NCI-H2196 (cell line): Measurements from ENCODE around the gene ZNF462.
"Not testable (repeated sequence)": the region's sequence is repeated elsewhere in the genome, so short reads cannot be mapped to it uniquely, and the experiment has no call there.

Experiments used
- DNase-seq: peaks from one replicate; lab custom pipeline; 2025; ENCODE audit not compliant: unreplicated experiment; lab: John Stamatoyannopoulos, UW

Gene ZNF462

DNA sequence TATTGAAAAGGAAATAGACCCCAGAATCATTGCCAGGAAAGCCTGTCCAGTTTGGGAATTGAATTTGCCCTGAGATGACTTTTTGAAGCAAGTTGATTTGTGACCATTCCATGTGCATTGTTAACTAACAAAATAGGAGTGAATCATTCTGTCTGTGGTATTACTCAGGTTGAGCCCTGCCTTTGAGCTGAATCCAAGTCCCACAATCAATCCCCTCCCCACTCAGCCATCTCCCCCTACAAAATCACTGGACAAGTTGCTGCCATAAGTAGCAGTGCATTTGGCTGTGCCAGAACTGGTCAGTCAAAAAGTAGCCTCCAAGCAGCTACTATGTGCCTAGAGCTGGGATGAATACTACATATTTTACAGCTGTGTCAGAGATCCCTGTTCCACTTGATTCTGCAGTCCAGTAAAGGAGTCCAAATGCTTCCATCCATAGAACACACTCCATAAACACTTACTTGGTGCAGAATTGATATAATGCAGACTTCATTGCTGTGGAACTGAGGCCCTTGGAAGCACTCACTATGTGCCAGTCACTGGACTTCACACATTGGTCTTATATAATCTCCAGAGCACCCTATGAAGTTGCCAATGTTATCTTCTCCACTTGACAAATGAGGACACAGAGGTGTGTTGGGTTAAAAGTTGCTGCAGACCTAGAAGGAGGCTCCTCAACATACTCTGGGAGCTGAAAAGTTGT is 96.1 kb downstream of the ZNF462 start:
- no peak for DNase-seq

- no peak for DNase-seq
These were observed 97.3 kb downstream of the ZNF462 start for GRCh38 chr9:106960258-106960657.

GRCh38 chr9:106961623-106962022 is 98.7 kb downstream of the ZNF462 start:
- no peak for DNase-seq

GRCh38 chr9:106962122-106962521 is 99.2 kb downstream of the ZNF462 start:
- DNase-seq, result no peak

DNA sequence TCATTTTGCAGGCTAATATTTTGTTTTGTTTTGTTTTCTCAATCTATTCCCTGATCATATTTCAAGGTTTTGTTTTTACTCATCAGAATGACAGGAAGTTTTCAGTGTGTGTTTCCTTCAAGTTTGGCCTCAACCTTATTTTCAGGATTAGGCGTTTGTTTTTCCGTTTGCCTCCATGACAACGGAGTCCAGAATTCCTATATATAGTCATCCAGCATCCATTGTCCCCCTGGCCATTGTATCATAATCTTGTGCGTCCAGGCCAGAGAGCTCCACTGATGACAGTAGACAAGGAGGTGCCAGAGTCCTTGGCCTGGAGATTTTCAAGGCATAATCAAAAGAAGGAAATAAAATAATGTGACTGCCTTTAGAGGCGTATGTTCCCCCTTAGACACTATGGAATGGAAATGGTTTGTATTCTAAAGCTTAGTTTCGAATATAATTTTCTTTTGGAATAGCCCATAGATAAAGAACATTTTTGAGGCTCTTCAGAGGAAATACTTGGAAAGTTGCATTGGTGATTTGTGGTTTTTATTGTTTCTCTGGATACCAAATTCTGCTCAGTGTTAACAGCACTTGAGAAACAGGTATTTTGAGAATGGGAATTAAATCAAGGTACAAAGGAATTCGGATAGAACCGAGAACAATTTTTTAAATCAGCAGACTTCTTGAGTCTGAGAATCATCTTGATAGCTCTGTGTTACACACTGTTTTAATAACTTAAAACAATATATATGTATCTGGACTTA is 99.8 kb downstream of the ZNF462 start:
- no peak for DNase-seq

DNA sequence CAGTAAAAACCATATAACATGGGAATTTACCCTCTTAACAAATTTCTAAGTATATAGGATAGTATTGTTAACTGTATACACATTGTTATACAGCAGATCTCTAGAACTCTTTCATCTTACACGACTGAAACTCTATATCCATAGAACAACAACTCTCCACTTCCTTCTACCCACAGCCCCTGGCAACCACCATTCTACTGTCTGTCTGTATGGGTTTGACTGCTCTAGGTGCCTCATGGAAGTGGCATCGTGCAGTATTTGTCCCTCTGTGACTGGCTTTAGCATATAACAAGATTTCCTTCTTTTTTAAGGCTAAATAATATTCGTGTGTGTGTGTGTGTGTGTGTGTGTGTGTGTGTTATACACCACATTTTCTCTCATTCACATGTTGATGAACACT is 100.7 kb downstream of the ZNF462 start:
- DNase-seq, result no peak

- DNase-seq, result no peak
These were observed 101.4 kb downstream of the ZNF462 start for GRCh38 chr9:106964329-106964728.

- no peak for DNase-seq
These were observed 102.0 kb downstream of the ZNF462 start for GRCh38 chr9:106964822-106965525.

DNA sequence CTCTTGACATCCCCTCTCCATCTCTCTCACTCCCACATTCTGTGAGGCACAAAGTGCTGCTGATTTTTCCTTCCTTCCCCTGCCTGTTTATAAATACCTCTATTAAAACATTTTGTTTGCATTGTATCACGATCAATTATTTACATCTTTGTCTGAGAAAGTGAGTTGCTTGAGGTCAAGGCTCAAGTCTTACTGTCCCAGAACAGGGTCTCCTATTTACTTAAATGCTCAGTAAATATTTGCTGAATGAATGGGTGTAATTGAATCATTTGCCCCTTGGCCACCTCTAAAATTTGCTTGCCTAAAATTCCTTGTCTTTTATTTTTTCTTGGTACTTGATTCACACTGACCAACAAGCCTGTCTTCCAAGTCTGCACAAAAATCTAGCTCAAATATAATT is 103.5 kb downstream of the ZNF462 start:
- no peak for DNase-seq

GRCh38 chr9:106969696-106970095 is 106.7 kb downstream of the ZNF462 start:
- no peak for DNase-seq

GRCh38 chr9:106970219-106970975 is 107.4 kb downstream of the ZNF462 start:
- no peak for DNase-seq

DNA sequence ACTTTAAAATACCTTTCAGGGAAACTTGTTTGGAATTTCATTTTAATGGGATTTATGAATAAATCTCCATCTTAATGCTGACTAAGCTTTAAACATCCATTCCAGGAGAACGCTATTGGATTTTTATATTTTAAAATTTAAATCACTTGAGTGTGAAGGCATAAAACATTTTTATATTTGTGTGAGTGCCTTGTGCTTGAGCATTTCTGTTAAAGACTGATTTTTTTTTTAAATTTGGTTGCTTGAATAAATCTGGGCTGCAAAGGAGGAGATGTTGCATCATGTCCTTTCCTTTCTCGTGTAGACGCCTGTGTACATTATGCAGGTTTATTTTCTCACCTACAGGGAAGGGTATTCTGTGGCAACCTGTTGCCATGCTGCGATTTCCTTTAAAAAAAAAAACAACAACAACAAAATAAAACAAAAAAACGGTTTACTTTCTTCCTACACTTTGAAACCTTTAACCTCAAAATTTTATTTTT is 108.1 kb downstream of the ZNF462 start:
- DNase-seq, result no peak

DNA sequence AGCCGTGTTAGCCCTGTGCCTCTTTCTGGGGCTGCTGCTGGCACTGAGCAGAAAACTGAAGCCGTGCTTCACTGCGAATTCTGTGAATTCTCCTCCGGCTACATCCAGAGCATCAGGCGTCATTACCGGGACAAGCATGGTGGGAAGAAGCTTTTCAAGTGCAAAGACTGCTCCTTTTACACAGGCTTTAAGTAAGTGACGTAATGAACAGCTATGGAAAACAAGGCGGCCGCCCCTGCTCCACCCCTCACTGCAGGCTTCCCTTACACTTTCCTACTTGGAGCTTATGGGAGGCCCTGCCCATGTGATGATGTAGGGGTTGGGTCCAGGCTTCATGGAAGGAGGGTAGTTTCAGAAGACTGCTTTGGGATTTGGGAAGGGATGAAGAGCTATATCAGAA is 109.1 kb downstream of the ZNF462 start:
- no peak for DNase-seq

- no peak for DNase-seq
These were observed 111.4 kb downstream of the ZNF462 start for GRCh38 chr9:106974341-106974740.

DNA sequence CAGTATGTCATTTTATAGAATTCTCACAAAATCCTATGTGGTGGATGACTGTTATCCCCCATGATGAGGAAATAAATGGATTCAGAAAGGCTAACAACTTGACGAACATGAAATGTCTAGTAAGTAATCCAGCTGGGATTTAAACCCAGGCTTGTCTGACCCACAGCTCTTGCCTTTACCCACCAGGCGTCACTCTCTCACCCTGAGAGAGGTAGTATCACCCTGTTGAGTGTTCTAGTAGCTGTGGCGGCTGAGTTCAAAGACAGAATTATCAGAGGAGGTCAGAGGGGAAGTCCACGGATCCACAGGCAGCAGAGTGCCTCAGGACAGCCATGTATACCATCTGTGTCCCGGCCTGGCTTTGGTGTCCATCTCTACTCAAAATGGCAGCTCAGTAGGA is 113.8 kb downstream of the ZNF462 start:
- no peak for DNase-seq

DNA sequence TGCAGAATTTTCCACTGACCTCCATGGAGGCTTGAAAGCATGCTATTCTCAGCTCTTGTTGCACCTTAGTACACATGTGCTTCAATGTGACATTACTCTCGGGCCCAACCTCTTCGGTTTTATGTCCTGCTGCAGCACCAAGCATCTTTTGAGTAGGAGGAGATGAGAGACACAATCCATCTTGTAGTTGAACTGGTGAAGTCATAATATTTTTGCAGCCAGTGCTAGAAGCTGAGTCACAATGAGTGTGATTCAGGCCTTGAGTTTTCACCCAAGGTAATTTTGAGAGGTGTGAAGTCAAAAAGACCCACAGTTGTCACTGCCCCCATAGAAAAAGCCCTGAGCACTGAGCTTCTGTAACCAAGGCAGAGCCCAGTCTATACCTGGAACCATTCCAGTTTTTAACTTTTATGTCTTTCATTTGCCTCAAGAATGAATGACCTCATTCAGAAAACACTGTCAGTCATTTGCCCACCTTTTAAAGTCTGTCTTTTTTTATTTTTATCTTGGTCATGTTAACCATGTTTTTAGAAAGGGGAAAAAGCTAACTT is 117.7 kb downstream of the ZNF462 start:
- no peak for DNase-seq

DNA sequence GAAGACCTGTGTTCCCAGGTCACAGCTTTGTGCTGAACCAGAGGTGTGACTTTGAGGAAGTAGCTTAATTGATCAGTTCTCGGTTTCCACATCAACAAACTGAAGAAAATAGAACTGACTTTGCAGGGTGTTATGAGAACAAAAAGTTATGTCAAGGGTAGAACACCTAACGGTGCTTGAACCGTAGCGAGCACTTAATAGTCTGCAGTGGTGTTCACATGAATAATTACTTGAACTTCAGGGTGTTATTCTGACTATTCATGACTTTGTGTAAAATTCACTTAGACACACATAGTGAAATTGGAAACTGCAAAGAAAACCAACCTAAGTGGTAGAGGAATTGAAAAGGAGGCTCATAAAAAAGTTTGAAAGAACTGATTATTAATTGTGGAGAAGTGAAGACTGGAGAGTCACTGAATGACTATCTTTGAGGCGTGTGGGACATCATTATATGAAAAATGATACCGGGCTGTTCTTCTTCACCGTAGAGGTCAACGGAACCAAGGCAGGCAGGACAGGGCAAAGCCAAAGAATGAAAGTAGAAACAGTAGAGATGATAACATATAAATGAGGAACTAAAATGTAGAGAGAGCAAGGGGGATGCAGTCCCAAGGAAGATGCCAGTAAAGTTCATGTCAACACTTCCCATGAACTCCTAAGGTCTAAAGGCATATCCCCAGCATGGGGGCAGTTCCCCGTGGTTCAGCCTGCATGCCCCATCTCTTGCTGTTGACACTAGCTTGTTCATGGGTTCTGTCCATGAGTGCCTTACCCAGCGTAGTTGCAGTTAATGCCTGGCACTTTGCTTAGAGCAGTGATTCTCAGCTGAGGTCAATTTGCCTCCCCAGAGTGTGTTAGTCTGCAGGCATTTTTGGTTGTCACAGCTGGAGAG is 118.7 kb downstream of the ZNF462 start:
- no peak for DNase-seq

DNA sequence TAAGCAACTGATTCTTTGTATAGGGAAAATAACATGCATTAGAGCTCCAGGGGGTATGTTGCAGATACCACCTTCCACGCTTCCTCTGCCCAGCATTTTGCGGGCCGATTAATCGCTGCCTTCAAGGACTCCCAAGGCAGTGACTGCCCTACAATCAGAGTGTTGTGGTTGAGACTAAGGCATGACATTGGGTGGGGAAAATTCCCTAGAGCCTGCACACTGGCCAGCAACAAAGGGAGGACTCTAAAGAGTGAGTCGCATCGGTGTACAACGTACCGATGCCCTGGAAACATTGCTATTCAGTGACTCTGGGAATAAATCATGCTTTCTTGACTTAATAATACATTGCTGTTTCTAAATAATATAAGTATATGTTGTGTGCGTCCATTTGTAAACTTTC is 119.7 kb downstream of the ZNF462 start:
- DNase-seq, result no peak

GRCh38 chr9:106983346-106983745 is 120.4 kb downstream of the ZNF462 start:
- DNase-seq, result no peak

DNA sequence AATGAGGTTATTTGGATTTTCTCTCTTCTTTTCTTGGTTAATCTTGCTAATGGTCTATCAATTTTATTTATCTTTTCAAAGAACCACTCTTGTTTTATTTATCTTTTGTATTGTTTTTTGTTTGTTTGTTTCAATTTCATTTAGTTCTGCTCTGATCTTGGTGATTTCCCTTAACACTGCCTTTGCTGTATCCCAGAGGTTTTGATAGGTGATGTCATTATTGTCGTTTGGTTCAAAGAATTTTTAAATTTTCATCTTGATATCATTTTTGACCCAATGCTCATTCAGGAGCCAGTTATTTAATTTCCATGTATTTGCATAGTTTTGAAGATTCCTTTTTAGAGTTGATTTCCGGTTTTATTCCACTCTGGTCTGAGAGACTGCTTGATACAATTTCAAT is 126.9 kb downstream of the ZNF462 start:
- DNase-seq, result not testable (repeated sequence)
